ENCODE measurements around the gene GPR15LG. TPM values are rescaled to one million over a fixed set of nuclear protein-coding genes. Genes with fewer than 3 reads are reported as not detected.

The GPR15LG gene
- total RNA-seq, 5 donors from 2014 or later (not counting 1 experiment from before 2014, with no cell fraction given) = not detected

DNA sequence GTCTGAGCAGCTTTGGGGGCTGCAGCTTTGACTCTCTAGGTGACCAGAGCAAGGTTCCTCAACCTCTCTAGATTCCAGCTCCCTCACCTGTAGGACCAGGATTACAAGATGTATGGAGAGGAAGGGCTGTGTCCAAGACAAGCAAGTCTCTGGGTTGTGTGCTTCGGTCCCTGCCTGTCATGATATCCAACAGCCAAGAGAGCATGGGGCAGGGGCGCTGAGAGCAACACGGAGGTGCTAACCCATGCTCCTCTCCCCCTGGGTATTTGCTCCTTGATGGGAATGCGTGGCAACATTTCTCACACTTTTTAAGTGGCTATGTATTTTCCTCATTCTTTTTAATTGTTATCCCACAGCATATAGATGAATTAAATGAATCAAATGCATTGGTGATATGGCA is 31.0 kb downstream of the GPR15LG start:
- H3K9me3 ChIP-seq = no peaks in the 10 kb centered on the region
- 100% methylated on average over 1 of the region's 4 CpGs for WGBS (ENCODE audit: insufficient coverage)
- H3K4me3 Mint-ChIP-seq = no peak overlapping the region
- no peaks in the 10 kb centered on the region for H3K36me3 Mint-ChIP-seq
- no peaks in the 10 kb centered on the region for H3K4me1 Mint-ChIP-seq
- CTCF ChIA-PET = interaction anchor here (2.1 to 4.8 kb wide), 3 partner anchors 14 to 56 kb away, joined by 11 to 51 read pairs (median 30); no protein-coding TSS in a partner anchor
- no peak overlapping the region for H3K27ac Mint-ChIP-seq
- H3K36me3 ChIP-seq (ENCODE audit: control insufficient read depth in 2 of 2, extremely low read depth in 1 of 2, insufficient read depth in 1 of 2, low read length in 1 of 2) = no peaks in the 10 kb centered on the region
- H3K27me3 ChIP-seq (replicated peaks in 1 of 2; ENCODE audit: control insufficient read depth in 2 of 2, extremely low read depth in 1 of 2, insufficient read depth in 2 of 2, low read length in 1 of 2) = peaks cover 0 to 24% of the 10 kb centered on the region in 2 experiments
- H3K4me1 ChIP-seq (ENCODE audit: control insufficient read depth in 1 of 2, extremely low read depth in 1 of 2, insufficient read depth in 2 of 2, low read length in 2 of 2) = no peaks in the 10 kb centered on the region
- peaks cover 6 to 26% of the 10 kb centered on the region in 2 donors for H3K27me3 Mint-ChIP-seq
- DNase-seq (no peak), ATAC-seq (replicated peaks in 1 of 4) (no peak)
- no peaks in the 10 kb centered on the region for H3K9me3 Mint-ChIP-seq
- POLR2A ChIA-PET = no interaction called here
- H3K27ac ChIP-seq (ENCODE audit: low read length) = no peak overlapping the region
- H3K4me3 ChIP-seq (ENCODE audit: control insufficient read depth in 1 of 2, extremely low read depth in 1 of 2, low read length in 1 of 2) = no peak overlapping the region

DNA sequence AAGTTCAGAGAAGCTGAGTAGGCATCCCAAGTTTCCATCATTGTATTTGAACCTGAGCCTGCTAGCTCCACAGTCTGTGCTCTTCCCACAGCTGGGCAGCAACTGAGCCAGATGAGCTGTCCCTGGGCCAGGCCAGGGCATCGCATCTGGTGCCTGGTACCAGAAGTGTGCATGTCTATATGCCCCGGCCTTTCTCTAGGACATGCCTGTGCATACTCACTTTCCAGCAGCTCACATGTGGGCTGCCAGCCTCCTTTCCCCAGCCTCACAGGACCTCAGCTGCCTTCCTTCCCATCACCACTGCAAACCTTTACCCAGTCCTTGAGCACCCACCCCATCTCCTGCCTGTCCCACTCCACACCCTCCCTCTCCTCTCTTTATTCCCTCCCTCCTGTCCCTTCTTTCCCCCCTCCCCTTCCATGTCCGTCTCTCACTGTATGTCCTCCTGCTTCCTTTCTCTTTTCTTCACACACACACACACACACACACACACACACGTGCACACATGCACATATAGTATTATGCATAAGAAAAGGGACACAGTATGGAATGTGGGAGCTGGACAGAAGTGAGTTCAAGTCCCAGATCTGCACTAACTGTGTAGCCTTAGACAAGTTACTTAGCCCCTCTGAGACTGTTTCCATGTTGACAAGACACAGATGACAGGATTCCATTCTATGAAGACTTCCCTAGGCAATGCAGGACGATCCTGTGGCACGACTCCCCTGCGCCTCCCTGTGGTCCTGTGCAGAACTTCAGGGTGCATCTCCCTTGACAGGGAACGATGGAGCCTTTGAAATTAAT is 31.6 kb downstream of the GPR15LG start:
- no peaks in the 10 kb centered on the region for H3K36me3 ChIP-seq (ENCODE audit: control insufficient read depth in 2 of 2, extremely low read depth in 1 of 2, insufficient read depth in 1 of 2, low read length in 1 of 2)
- ChIA-PET POLR2A (no interaction called here), CTCF (interaction anchor here (0.8 to 4.8 kb wide), 6 partner anchors 10 to 65 kb away, joined by 3 to 51 read pairs (median 7); no protein-coding TSS in a partner anchor)
- peaks cover 0 to 24% of the 10 kb centered on the region in 2 experiments for H3K27me3 ChIP-seq (replicated peaks in 1 of 2; ENCODE audit: control insufficient read depth in 2 of 2, extremely low read depth in 1 of 2, insufficient read depth in 2 of 2, low read length in 1 of 2)
- no peaks in the 10 kb centered on the region for H3K4me1 ChIP-seq (ENCODE audit: control insufficient read depth in 1 of 2, extremely low read depth in 1 of 2, insufficient read depth in 2 of 2, low read length in 2 of 2)
- 61% methylated on average over 3 of the region's 8 CpGs for WGBS (ENCODE audit: insufficient coverage)
- ATAC-seq (replicated peaks in 1 of 4) (peak; percentile 64 to 91 (median 70)), DNase-seq (peak; percentile 22 to 81 (median 63))
- Mint-ChIP-seq H3K4me1 (no peaks in the 10 kb centered on the region), H3K9me3 (no peaks in the 10 kb centered on the region), H3K36me3 (no peaks in the 10 kb centered on the region), H3K27me3 (peaks cover 6 to 26% of the 10 kb centered on the region in 2 donors), H3K4me3 (no peak overlapping the region), H3K27ac (no peak overlapping the region)
- no peaks in the 10 kb centered on the region for H3K9me3 ChIP-seq
- H3K27ac ChIP-seq (ENCODE audit: low read length) = no peak overlapping the region
- H3K4me3 ChIP-seq (ENCODE audit: control insufficient read depth in 1 of 2, extremely low read depth in 1 of 2, low read length in 1 of 2) = no peak overlapping the region

DNA sequence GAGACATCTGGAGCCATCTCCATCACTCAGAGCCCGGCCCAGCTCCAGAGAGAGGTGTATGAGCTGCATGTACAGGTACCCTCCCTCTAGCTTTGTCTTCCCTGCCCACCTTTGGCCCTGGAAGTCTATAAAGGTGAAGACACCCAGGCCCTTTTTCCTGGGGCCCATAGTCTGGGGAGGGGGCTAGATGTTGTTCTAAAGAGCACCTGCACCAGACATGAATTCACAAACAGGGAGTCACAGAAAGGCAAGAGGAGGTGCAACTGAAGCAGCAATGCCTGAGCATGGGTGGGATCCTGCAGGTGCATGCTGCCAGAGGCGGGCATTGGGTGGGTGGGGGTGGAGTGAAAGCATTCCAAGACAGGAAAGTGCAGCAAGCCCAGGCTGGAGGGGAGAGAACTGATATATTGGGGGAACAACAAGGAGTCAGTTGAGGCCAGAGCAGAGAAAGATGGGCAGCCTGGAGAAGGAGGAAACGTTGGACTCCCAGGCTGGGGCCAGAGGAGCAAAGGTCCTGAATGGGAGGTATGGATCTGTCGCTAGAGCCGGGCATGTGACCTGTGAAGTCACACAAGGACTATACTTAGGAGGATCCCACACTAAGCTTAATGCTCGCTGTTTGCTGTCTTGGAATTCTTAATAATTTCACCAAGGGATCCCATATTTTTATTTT is 32.4 kb downstream of the GPR15LG start:
- H3K4me3 ChIP-seq (ENCODE audit: control insufficient read depth in 1 of 2, extremely low read depth in 1 of 2, low read length in 1 of 2) = no peak overlapping the region
- peaks cover 0 to 28% of the 10 kb centered on the region in 2 experiments for H3K27me3 ChIP-seq (replicated peaks in 1 of 2; ENCODE audit: control insufficient read depth in 2 of 2, extremely low read depth in 1 of 2, insufficient read depth in 2 of 2, low read length in 1 of 2)
- no peaks in the 10 kb centered on the region for H3K36me3 ChIP-seq (ENCODE audit: control insufficient read depth in 2 of 2, extremely low read depth in 1 of 2, insufficient read depth in 1 of 2, low read length in 1 of 2)
- Mint-ChIP-seq H3K9me3 (no peaks in the 10 kb centered on the region), H3K4me3 (no peak overlapping the region), H3K36me3 (no peaks in the 10 kb centered on the region), H3K27me3 (peaks cover 6 to 26% of the 10 kb centered on the region in 2 donors), H3K27ac (no peak overlapping the region), H3K4me1 (no peaks in the 10 kb centered on the region)
- H3K9me3 ChIP-seq = no peaks in the 10 kb centered on the region
- DNase-seq = no peak
- H3K4me1 ChIP-seq (ENCODE audit: control insufficient read depth in 1 of 2, extremely low read depth in 1 of 2, insufficient read depth in 2 of 2, low read length in 2 of 2) = no peaks in the 10 kb centered on the region
- WGBS (ENCODE audit: insufficient coverage) = 64% methylated on average over 3 of the region's 6 CpGs
- no peak for ATAC-seq (replicated peaks in 1 of 4)
- H3K27ac ChIP-seq (ENCODE audit: low read length) = no peak overlapping the region
- ChIA-PET CTCF (interaction anchor here (0.8 to 4.8 kb wide), 7 partner anchors 9 to 66 kb away, joined by 3 to 51 read pairs (median 3); no protein-coding TSS in a partner anchor), POLR2A (interaction anchor here in 1 of 2 donors (0.6 kb wide), 1 partner anchor 37 kb away, joined by 3 read pairs; no protein-coding TSS in a partner anchor)

DNA sequence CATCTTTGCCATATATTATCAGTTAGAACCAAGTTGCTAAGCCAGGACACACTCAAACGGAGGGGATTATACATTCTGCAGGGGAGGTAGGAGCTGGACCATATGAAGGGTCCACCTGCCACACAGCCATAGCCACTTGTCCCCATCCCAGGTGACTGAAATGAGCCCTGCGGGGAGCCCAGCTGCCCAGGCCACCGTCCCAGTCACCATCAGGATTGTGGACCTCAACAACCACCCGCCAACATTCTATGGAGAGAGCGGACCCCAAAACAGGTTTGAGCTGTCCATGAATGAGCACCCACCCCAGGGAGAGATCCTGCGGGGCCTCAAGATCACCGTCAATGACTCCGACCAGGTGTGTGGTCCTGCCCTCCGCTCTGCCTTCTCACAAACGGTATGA is 34.4 kb downstream of the GPR15LG start:
- Mint-ChIP-seq H3K27ac (no peak overlapping the region), H3K4me1 (no peaks in the 10 kb centered on the region), H3K27me3 (peaks cover 6 to 23% of the 10 kb centered on the region in 2 donors), H3K36me3 (no peaks in the 10 kb centered on the region), H3K9me3 (no peaks in the 10 kb centered on the region), H3K4me3 (no peak overlapping the region)
- ChIA-PET CTCF (interaction anchor here (0.5 to 4.8 kb wide), 3 partner anchors 60 to 111 kb away, joined by 3 to 51 read pairs (median 4); no protein-coding TSS in a partner anchor), POLR2A (no interaction called here)
- Histone ChIP-seq H3K9me3 (no peaks in the 10 kb centered on the region), H3K4me1 (ENCODE audit: control insufficient read depth in 1 of 2, extremely low read depth in 1 of 2, insufficient read depth in 2 of 2, low read length in 2 of 2) (no peaks in the 10 kb centered on the region), H3K4me3 (ENCODE audit: control insufficient read depth in 1 of 2, extremely low read depth in 1 of 2, low read length in 1 of 2) (no peak overlapping the region), H3K36me3 (ENCODE audit: control insufficient read depth in 2 of 2, extremely low read depth in 1 of 2, insufficient read depth in 1 of 2, low read length in 1 of 2) (no peaks in the 10 kb centered on the region), H3K27me3 (replicated peaks in 1 of 2; ENCODE audit: control insufficient read depth in 2 of 2, extremely low read depth in 1 of 2, insufficient read depth in 2 of 2, low read length in 1 of 2) (peaks cover 0 to 29% of the 10 kb centered on the region in 2 experiments), H3K27ac (ENCODE audit: low read length) (no peak overlapping the region)
- 92% methylated on average over 9 of the region's 10 CpGs for WGBS (ENCODE audit: insufficient coverage)
- ATAC-seq (replicated peaks in 1 of 4) (no peak), DNase-seq (no peak)

DNA sequence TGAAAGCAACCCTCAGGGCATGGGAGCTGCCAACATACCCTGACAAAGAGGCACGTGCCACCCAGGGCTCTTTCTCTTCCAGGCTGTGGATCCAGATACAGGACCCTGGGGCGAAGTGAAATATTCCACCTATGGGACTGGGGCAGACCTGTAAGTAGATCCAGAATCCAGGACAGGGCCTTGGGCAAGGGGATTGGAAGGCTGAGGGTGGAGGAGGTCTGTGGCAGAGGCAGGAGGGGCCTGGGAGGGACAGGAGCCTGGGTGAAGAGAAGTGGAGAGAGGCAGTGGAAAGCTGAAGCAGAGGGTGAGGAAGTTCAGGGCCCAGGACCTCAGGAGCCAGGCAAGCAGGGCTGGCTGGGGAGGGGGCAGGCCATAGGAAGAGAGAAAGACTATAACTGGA is 38.0 kb downstream of the GPR15LG start:
- peaks cover 0 to 18% of the 10 kb centered on the region in 2 experiments for H3K27me3 ChIP-seq (replicated peaks in 1 of 2; ENCODE audit: control insufficient read depth in 2 of 2, extremely low read depth in 1 of 2, insufficient read depth in 2 of 2, low read length in 1 of 2)
- H3K9me3 Mint-ChIP-seq = no peaks in the 10 kb centered on the region
- no peak overlapping the region for H3K4me3 ChIP-seq (ENCODE audit: control insufficient read depth in 1 of 2, extremely low read depth in 1 of 2, low read length in 1 of 2)
- H3K4me3 Mint-ChIP-seq = no peak overlapping the region
- ChIA-PET CTCF (interaction anchor here in 1 of 2 donors (0.6 to 0.9 kb wide), 2 partner anchors 9 to 57 kb away, joined by 3 read pairs; no protein-coding TSS in a partner anchor), POLR2A (interaction anchor here in 1 of 2 donors (0.6 kb wide), 1 partner anchor 63 kb away, joined by 5 read pairs; no protein-coding TSS in a partner anchor)
- WGBS (ENCODE audit: insufficient coverage) = 80% methylated on average over 2 of the region's 2 CpGs
- no peaks in the 10 kb centered on the region for H3K9me3 ChIP-seq
- H3K27me3 Mint-ChIP-seq = peaks cover 10 to 22% of the 10 kb centered on the region in 2 donors
- DNase-seq (no peak), ATAC-seq (replicated peaks in 1 of 4) (no peak)
- H3K4me1 ChIP-seq (ENCODE audit: control insufficient read depth in 1 of 2, extremely low read depth in 1 of 2, insufficient read depth in 2 of 2, low read length in 2 of 2) = no peaks in the 10 kb centered on the region
- H3K27ac ChIP-seq (ENCODE audit: low read length) = no peak overlapping the region
- H3K36me3 ChIP-seq (ENCODE audit: control insufficient read depth in 2 of 2, extremely low read depth in 1 of 2, insufficient read depth in 1 of 2, low read length in 1 of 2) = no peaks in the 10 kb centered on the region
- no peaks in the 10 kb centered on the region for H3K36me3 Mint-ChIP-seq
- H3K27ac Mint-ChIP-seq = no peak overlapping the region
- H3K4me1 Mint-ChIP-seq = no peaks in the 10 kb centered on the region

DNA sequence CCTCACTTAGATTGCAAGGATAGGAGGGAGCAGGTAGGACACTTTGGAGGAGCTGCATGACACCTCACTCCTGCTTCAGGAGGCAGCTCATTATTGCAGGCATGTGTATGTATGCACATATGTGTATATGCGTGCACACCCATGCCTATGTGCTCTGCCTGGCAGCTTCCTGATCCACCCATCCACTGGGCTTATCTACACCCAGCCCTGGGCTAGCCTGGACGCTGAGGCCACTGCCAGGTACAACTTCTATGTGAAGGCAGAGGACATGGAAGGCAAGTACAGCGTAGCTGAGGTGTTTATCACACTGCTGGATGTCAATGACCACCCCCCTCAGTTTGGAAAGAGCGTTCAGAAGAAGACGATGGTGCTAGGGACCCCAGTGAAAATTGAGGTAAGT is 38.4 kb downstream of the GPR15LG start:
- Mint-ChIP-seq H3K27me3 (peaks cover 8 to 17% of the 10 kb centered on the region in 2 donors), H3K9me3 (no peaks in the 10 kb centered on the region), H3K4me3 (no peak overlapping the region), H3K27ac (no peak overlapping the region), H3K36me3 (no peaks in the 10 kb centered on the region), H3K4me1 (no peaks in the 10 kb centered on the region)
- DNase-seq (no peak), ATAC-seq (replicated peaks in 1 of 4) (no peak)
- ChIA-PET CTCF (interaction anchor here in 1 of 2 donors (0.6 to 0.9 kb wide), 2 partner anchors 9 to 58 kb away, joined by 3 read pairs; no protein-coding TSS in a partner anchor), POLR2A (interaction anchor here in 1 of 2 donors (0.6 kb wide), 1 partner anchor 63 kb away, joined by 5 read pairs; no protein-coding TSS in a partner anchor)
- Histone ChIP-seq H3K27me3 (replicated peaks in 1 of 2; ENCODE audit: control insufficient read depth in 2 of 2, extremely low read depth in 1 of 2, insufficient read depth in 2 of 2, low read length in 1 of 2) (peaks cover 0 to 18% of the 10 kb centered on the region in 2 experiments), H3K4me3 (ENCODE audit: control insufficient read depth in 1 of 2, extremely low read depth in 1 of 2, low read length in 1 of 2) (no peak overlapping the region), H3K36me3 (ENCODE audit: control insufficient read depth in 2 of 2, extremely low read depth in 1 of 2, insufficient read depth in 1 of 2, low read length in 1 of 2) (no peaks in the 10 kb centered on the region), H3K4me1 (ENCODE audit: control insufficient read depth in 1 of 2, extremely low read depth in 1 of 2, insufficient read depth in 2 of 2, low read length in 2 of 2) (no peaks in the 10 kb centered on the region), H3K9me3 (no peaks in the 10 kb centered on the region), H3K27ac (ENCODE audit: low read length) (no peak overlapping the region)
- WGBS (ENCODE audit: insufficient coverage) = 40% methylated on average over 1 of the region's 5 CpGs
